ENCODE results near the gene QSOX2. TPM values are rescaled to one million over a fixed set of nuclear protein-coding genes. Genes with fewer than 3 reads are reported as not detected.
A peak's percentile ranks its signal among the peaks of the same experiment; 100 is the strongest.

The QSOX2 gene
- total RNA-seq, 1 experiment from 2014 or later: 34.6 TPM

DNA sequence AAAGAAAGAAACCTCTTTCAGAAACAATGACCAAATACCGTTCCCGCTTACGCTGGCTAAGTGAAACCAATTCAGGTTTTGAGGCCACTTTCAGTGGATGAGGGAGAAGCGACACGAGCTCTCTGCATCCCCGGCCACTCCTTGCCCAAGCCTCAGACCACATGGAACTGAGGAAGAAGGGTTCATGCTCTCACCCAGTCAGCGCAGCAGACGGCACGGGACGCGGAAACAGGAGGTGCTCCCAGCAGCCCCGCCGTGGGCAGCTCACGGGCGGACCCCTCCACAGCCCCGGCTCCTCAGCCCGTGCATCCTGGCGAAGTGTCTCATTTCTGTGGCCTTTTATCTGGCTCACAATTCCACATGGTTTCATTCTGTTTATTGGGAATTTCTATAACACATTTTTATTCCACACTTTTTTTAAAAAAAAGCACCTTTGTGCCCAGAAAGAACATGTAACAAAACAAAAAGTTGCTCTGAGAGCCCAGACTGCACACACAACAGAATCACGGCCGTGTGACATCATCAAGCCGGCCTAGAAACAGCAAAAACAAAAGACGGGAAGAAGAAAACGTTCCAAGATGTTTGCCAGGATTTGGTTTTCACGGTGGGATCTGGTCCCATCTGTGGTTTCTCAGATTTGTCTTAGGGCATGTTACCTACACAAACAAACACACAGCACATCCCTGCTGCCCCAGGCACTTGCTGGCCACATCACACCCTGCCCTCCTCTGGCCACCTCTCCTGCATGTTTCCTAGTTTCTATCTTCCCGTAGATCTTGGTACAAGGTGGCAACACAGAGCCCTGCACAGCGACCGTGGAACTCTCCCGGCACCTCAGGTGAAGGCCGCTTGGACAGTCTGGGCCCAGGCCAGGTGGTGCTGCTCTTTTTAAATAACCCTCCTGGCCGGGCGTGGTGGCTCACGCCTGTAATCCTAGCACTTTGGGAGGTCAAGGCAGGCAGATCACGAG, 16.2 kb downstream of the QSOX2 start:
- Histone ChIP-seq H3K4me3 (no peak overlapping the region), H3K4me2 (peak overlapping the region; percentile 86), H3K36me3 (ENCODE audit: low read depth) (peaks cover 8% of the 10 kb centered on the region; the same call in 1 of the 2 replicates), H3K4me1 (replicated peaks; ENCODE audit: insufficient read depth) (peaks cover 29% of the 10 kb centered on the region), H4K20me1 (ENCODE audit: insufficient read depth) (peaks cover 44% of the 10 kb centered on the region), H3F3A (ENCODE audit: insufficient read depth, low read depth) (peaks cover 30% of the 10 kb centered on the region), H3K9me2 (ENCODE audit: insufficient read depth) (no peaks in the 10 kb centered on the region), H3K9me3 (ENCODE audit: insufficient read depth, low read depth) (no peaks in the 10 kb centered on the region), H3K27ac (peak overlapping the region; percentile 92), H3K79me2 (ENCODE audit: low read depth) (peaks cover 57% of the 10 kb centered on the region), H3K27me3 (ENCODE audit: insufficient read depth, low read depth) (no peaks in the 10 kb centered on the region), H2AFZ (no peak overlapping the region)
- POLR2A ChIA-PET (ENCODE audit: unreplicated experiment): no interaction called here
- no TSS peak for BruUV-seq (replicated peaks)
- intact Hi-C loops (cut with micrococcal nuclease; ENCODE audit: unreplicated experiment): loop anchor here (5.0 kb wide), 1 partner anchor 53 kb away; no protein-coding TSS in a partner anchor
- TF ChIP-seq, protein P1, sequence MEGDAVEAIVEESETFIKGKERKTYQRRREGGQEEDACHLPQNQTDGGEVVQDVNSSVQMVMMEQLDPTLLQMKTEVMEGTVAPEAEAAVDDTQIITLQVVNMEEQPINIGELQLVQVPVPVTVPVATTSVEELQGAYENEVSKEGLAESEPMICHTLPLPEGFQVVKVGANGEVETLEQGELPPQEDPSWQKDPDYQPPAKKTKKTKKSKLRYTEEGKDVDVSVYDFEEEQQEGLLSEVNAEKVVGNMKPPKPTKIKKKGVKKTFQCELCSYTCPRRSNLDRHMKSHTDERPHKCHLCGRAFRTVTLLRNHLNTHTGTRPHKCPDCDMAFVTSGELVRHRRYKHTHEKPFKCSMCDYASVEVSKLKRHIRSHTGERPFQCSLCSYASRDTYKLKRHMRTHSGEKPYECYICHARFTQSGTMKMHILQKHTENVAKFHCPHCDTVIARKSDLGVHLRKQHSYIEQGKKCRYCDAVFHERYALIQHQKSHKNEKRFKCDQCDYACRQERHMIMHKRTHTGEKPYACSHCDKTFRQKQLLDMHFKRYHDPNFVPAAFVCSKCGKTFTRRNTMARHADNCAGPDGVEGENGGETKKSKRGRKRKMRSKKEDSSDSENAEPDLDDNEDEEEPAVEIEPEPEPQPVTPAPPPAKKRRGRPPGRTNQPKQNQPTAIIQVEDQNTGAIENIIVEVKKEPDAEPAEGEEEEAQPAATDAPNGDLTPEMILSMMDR (conservative IDR thresholded peaks at IDR 0.05): no peak
- no peak for TF ChIP-seq EZH2 (IDR thresholded peaks at IDR 0.05; ENCODE audit: low read depth)
- DNase-seq: peak in 1 of 2 experiments; percentile 15
- CTCF ChIA-PET: interaction anchor here (1.0 kb wide), 1 partner anchor 16 kb away, joined by 3 read pairs; the partner anchor contains the start of gene QSOX2

DNA sequence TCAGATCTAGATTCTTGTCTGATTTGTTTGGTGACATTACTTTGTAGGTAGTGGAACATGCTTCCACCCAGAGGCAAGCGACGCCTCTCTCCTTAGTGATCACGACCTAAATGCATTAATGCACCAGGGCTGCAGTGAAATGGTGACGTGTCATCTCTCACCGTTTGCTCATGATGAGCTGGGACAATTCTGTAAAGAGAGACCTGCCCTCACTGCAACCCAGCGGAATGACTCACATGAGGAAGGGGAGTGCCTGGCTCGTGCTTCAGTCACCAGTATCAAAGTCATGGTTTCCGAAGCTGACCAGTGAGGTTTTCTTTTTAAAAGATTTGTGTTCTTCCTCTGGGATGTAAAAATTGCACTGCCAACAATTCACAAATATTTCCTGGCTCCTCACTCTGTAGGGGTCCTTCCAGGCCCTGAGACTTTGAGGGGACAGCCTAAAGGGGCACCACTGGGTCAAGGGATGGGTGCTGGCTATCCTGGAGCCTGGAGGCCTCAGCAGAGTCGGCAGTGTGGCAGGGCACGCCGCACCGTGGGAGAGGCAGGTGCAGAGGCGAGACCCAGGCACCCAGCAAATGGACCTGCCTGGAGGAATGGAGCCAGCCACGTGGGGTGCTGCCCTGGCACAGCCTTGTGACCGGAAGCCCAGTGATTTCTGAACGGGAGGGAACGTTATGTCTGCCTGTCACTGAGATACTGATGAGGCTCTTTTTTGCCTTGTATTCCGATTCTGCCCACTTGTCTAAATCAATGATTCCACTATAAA, 17.3 kb downstream of the QSOX2 start:
- H4K20me1 ChIP-seq (ENCODE audit: insufficient read depth): peaks cover 41% of the 10 kb centered on the region
- no peaks in the 10 kb centered on the region for H3K27me3 ChIP-seq (ENCODE audit: insufficient read depth, low read depth)
- intact Hi-C loops (cut with micrococcal nuclease; ENCODE audit: unreplicated experiment): loop anchor here (1.0 to 5.0 kb wide), 2 partner anchors 17 to 54 kb away; partner anchors contain the start of gene QSOX2
- H3K4me2 ChIP-seq: peak overlapping the region; percentile 86
- H3K79me2 ChIP-seq (ENCODE audit: low read depth): peaks cover 57% of the 10 kb centered on the region
- H3K9me3 ChIP-seq (ENCODE audit: insufficient read depth, low read depth): no peaks in the 10 kb centered on the region
- ChIA-PET POLR2A (ENCODE audit: unreplicated experiment) (interaction anchor here (0.6 kb wide), 2 partner anchors 176 to 338 kb away, joined by 4 to 7 read pairs; no protein-coding TSS in a partner anchor), CTCF (interaction anchor here (0.7 to 1.1 kb wide), 4 partner anchors 17 to 1172 kb away, joined by 3 to 4 read pairs (median 4); partner anchors contain the start of gene QSOX2)
- BruUV-seq (replicated peaks): TSS peak; percentile 100
- no peaks in the 10 kb centered on the region for H3K9me2 ChIP-seq (ENCODE audit: insufficient read depth)
- H3K4me1 ChIP-seq (replicated peaks; ENCODE audit: insufficient read depth): peaks cover 29% of the 10 kb centered on the region
- peaks cover 8% of the 10 kb centered on the region; the same call in 1 of the 2 replicates for H3K36me3 ChIP-seq (ENCODE audit: low read depth)
- no peak overlapping the region; the same call in 1 of the 2 replicates for H2AFZ ChIP-seq
- peaks cover 30% of the 10 kb centered on the region for H3F3A ChIP-seq (ENCODE audit: insufficient read depth, low read depth)
- H3K4me3 ChIP-seq: peak overlapping the region; percentile 43; the same call in 1 of the 2 replicates
- peak overlapping the region; percentile 92 for H3K27ac ChIP-seq
- no peak for TF ChIP-seq EZH2 (IDR thresholded peaks at IDR 0.05; ENCODE audit: low read depth)
- TF ChIP-seq, protein P1 (conservative IDR thresholded peaks at IDR 0.05): no peak
- DNase-seq: peak; percentile 82 to 93
